PC-3 (cell line): ENCODE results near the gene ACOXL. TPM values are rescaled to one million over a fixed set of nuclear protein-coding genes. Genes with fewer than 3 reads are reported as not detected.

Experiments
- ATAC-seq: fragments of 200-7000 bp; cut with Tn5 transposase; 2 replicates; pipeline ENCODE4 v1.9.1; 2020; ENCODE audit warnings: mild to moderate bottlenecking, moderate library complexity
- BruUV-seq: library from RNA; stranded (reverse); fragments of 400-500 nt; replicated peaks from 2 replicates; lab custom pipeline; 2021; lab: Mats Ljungman, UMichigan
- CTCF ChIA-PET: fragments of 300-600 bp; sonication (Branson Sonifier 250); formaldehyde crosslinking; loops from one replicate; lab custom pipeline; 2022; ENCODE audit warnings: antibody characterized with exemption; lab: Charles Lee
- POLR2A ChIA-PET: fragments of 300-600 bp; sonication (Branson Sonifier 250); formaldehyde crosslinking; loops from one replicate; lab custom pipeline; 2022; ENCODE audit warnings: antibody characterized with exemption; ENCODE audit not compliant: unreplicated experiment; lab: Charles Lee
- DNase-seq: peaks from one replicate; pipeline ENCODE4 v3.0.0-alpha.2; 2015
- H2AFZ ChIP-seq: fragments of 300-600 bp; sonication (generic); 2 replicates; pipeline ENCODE4 v1.6.0; 2016; ENCODE audit warnings: antibody characterized with exemption, low read length
- H3F3A ChIP-seq: fragments of 300-600 bp; sonication (generic); one replicate; pipeline ENCODE4 v1.6.0; 2017; ENCODE audit warnings: antibody characterized with exemption, low read length, control low read depth, mild to moderate bottlenecking; ENCODE audit not compliant: unreplicated experiment
- H3K27ac ChIP-seq: fragments of 300-600 bp; sonication (generic); 2 replicates; pipeline ENCODE4 v1.5.1; 2016; ENCODE audit warnings: mild to moderate bottlenecking, low read length
- H3K27me3 ChIP-seq: fragments of 300-600 bp; sonication (generic); 2 replicates; pipeline ENCODE4 v1.6.1; 2016; ENCODE audit warnings: low read length, mixed read lengths
- H3K36me3 ChIP-seq: fragments of 300-600 bp; sonication (generic); 2 replicates; pipeline ENCODE4 v1.6.1; 2016; ENCODE audit warnings: low read depth, mixed run types, low read length, mixed read lengths
- H3K4me1 ChIP-seq: fragments of 300-600 bp; sonication (generic); 2 replicates; pipeline ENCODE4 v1.5.1; 2016; ENCODE audit warnings: low read length; ENCODE audit not compliant: insufficient read depth
- H3K4me2 ChIP-seq: fragments of 300-600 bp; sonication (generic); 2 replicates; pipeline ENCODE4 v1.6.0; 2016; ENCODE audit warnings: low read length
- H3K4me3 ChIP-seq: fragments of 300-600 bp; sonication (generic); 2 replicates; pipeline ENCODE4 v1.5.1; 2016; ENCODE audit warnings: mild to moderate bottlenecking, low read length, mixed read lengths
- H3K79me2 ChIP-seq: fragments of 300-600 bp; sonication (generic); 2 replicates; pipeline ENCODE4 v1.6.1; 2017; ENCODE audit warnings: low read length, mixed read lengths
- H3K9ac ChIP-seq: fragments of 300-600 bp; sonication (generic); 2 replicates; pipeline ENCODE4 v1.6.0; 2016; ENCODE audit warnings: mild to moderate bottlenecking, low read length
- H3K9me2 ChIP-seq: fragments of 300-600 bp; sonication (generic); replicated peaks from 2 replicates; pipeline ENCODE4 v1.6.1; 2016; ENCODE audit warnings: mixed run types, low read length, mixed read lengths
- H3K9me3 ChIP-seq: fragments of 300-600 bp; sonication (generic); 2 replicates; pipeline ENCODE4 v1.6.1; 2016; ENCODE audit warnings: low read length, mixed read lengths
- H4K20me1 ChIP-seq: fragments of 300-600 bp; sonication (generic); 2 replicates; pipeline ENCODE4 v1.6.1; 2016; ENCODE audit warnings: low read length, mixed read lengths
- EZH2 ChIP-seq: fragments of 300-600 bp; sonication (generic); IDR thresholded peaks from one replicate; pipeline ENCODE4 v1.6.1; 2017; ENCODE audit warnings: antibody characterized with exemption, mild to moderate bottlenecking, low read length; ENCODE audit not compliant: unreplicated experiment
- EZH2phosphoT487 ChIP-seq: fragments of 300-600 bp; sonication (generic); IDR thresholded peaks from 2 replicates; pipeline ENCODE4 v1.6.1; 2018; ENCODE audit warnings: mild to moderate bottlenecking, antibody characterized with exemption, low read length, borderline replicate concordance
- intact Hi-C: fragments of 100-400 bp; cut with micrococcal nuclease; formaldehyde crosslinking; loops from 2 replicates; pipeline ENCODE4 v1.9.0; 2023
- total RNA-seq: library from RNA; depleted of rRNA; stranded (reverse); fragments of >200 nt; gene quantifications from 2 replicates; pipeline ENCODE4 v1.2.3, GENCODE V29; 2014
- TF ChIP-seq, protein P1 (sequence below): fragments of 300-600 bp; sonication (generic); conservative IDR thresholded peaks from 2 replicates; pipeline ENCODE4 v1.5.1; 2017; ENCODE audit warnings: antibody characterized with exemption, low read depth, mild to moderate bottlenecking, low read length

The ACOXL gene
- total RNA-seq, 1 experiment from 2014 or later: 16.3 TPM

DNA sequence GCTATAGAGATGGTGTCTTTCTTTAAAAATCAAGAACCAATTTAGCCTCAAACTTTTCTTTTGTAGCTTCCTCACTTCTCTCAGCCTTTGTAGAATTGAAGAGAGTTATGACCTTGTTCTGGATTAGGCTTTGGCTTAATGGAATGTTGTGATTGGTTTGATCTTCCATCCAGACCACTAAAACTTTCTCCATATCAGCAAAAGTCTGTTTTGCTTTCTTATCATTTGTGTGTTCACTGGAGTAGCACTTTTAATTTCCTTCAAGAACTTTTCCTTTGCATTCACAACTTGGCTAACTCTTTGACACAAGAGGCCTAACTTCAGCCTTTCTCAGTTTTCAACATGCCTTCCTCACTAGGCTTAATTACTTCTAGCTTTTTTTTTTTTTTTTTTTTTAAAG, 193.1 kb downstream of the ACOXL start:
- H3K36me3 ChIP-seq: peaks cover 23% of the 10 kb centered on the region
- H2AFZ ChIP-seq: no peak overlapping the region
- intact Hi-C loops: no loop called here
- DNase-seq (no peak), ATAC-seq (no peak)
- H3K4me1 ChIP-seq: peaks cover 6% of the 10 kb centered on the region; the same call in 1 of the 2 replicates
- BruUV-seq: no TSS peak
- no peaks in the 10 kb centered on the region for H3K79me2 ChIP-seq
- no peaks in the 10 kb centered on the region for H3F3A ChIP-seq
- CTCF ChIA-PET: interaction anchor here (0.6 kb wide), 1 partner anchor 20 kb away, joined by 4 read pairs; no protein-coding TSS in a partner anchor
- H3K4me2 ChIP-seq: no peak overlapping the region
- TF ChIP-seq EZH2phosphoT487: no peak
- TF ChIP-seq EZH2: no peak
- TF ChIP-seq, protein P1, sequence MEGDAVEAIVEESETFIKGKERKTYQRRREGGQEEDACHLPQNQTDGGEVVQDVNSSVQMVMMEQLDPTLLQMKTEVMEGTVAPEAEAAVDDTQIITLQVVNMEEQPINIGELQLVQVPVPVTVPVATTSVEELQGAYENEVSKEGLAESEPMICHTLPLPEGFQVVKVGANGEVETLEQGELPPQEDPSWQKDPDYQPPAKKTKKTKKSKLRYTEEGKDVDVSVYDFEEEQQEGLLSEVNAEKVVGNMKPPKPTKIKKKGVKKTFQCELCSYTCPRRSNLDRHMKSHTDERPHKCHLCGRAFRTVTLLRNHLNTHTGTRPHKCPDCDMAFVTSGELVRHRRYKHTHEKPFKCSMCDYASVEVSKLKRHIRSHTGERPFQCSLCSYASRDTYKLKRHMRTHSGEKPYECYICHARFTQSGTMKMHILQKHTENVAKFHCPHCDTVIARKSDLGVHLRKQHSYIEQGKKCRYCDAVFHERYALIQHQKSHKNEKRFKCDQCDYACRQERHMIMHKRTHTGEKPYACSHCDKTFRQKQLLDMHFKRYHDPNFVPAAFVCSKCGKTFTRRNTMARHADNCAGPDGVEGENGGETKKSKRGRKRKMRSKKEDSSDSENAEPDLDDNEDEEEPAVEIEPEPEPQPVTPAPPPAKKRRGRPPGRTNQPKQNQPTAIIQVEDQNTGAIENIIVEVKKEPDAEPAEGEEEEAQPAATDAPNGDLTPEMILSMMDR: no peak
- H3K9me2 ChIP-seq: no peaks in the 10 kb centered on the region
- H3K4me3 ChIP-seq: no peak overlapping the region
- no peaks in the 10 kb centered on the region for H3K27me3 ChIP-seq
- no peak overlapping the region for H3K27ac ChIP-seq
- H4K20me1 ChIP-seq: no peaks in the 10 kb centered on the region
- H3K9ac ChIP-seq: no peak overlapping the region
- POLR2A ChIA-PET: no interaction called here
- H3K9me3 ChIP-seq: peaks cover 5% of the 10 kb centered on the region

- peaks cover 6% of the 10 kb centered on the region; the same call in 1 of the 2 replicates for H3K4me1 ChIP-seq
- peaks cover 23% of the 10 kb centered on the region for H3K36me3 ChIP-seq
- no peaks in the 10 kb centered on the region for H3K79me2 ChIP-seq
- no peak overlapping the region for H2AFZ ChIP-seq
- H3K4me2 ChIP-seq: no peak overlapping the region
- no peak overlapping the region for H3K4me3 ChIP-seq
- intact Hi-C loops: no loop called here
- peaks cover 5% of the 10 kb centered on the region for H3K9me3 ChIP-seq
- DNase-seq (no peak), ATAC-seq (no peak)
- H3K27me3 ChIP-seq: no peaks in the 10 kb centered on the region
- no TSS peak for BruUV-seq
- ChIA-PET POLR2A (no interaction called here), CTCF (no interaction called here)
- H3K27ac ChIP-seq: no peak overlapping the region
- no peaks in the 10 kb centered on the region for H4K20me1 ChIP-seq
- no peaks in the 10 kb centered on the region for H3F3A ChIP-seq
- no peaks in the 10 kb centered on the region for H3K9me2 ChIP-seq
- TF ChIP-seq EZH2phosphoT487 (no peak), EZH2 (no peak)
- TF ChIP-seq, protein P1: no peak
- no peak overlapping the region for H3K9ac ChIP-seq
Measured at GRCh38 chr2:110927526-110927925, 195.2 kb downstream of the ACOXL start.

DNA sequence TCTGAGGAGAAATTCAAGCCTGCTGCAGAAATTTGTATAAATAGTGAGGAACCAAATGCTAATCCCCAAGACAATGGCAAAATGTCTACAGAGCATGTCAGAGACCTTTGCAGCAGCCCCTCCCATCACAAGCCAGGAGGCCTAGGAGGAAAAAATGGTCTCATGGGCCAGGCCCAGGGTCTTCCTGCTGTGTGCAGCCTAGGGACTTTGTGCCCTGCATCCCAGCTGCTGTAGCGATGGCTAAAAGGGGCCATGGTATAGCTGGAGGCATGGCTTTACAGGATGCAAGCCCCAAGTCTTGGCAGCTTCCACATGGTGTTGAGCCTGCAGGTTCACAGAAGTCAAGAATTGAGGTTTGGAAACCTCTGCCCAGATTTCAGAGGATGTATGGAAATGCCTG, 197.2 kb downstream of the ACOXL start:
- POLR2A ChIA-PET: no interaction called here
- H3K4me1 ChIP-seq: no peaks in the 10 kb centered on the region
- no peak overlapping the region for H3K4me2 ChIP-seq
- no peaks in the 10 kb centered on the region for H4K20me1 ChIP-seq
- H3F3A ChIP-seq: no peaks in the 10 kb centered on the region
- no peak overlapping the region for H3K27ac ChIP-seq
- H3K36me3 ChIP-seq: peaks cover 20% of the 10 kb centered on the region
- BruUV-seq: no TSS peak
- TF ChIP-seq, protein P1: no peak
- no peak for TF ChIP-seq EZH2
- TF ChIP-seq EZH2phosphoT487: no peak
- ATAC-seq (no peak), DNase-seq (no peak)
- no peak overlapping the region for H3K4me3 ChIP-seq
- no peaks in the 10 kb centered on the region for H3K79me2 ChIP-seq
- no peaks in the 10 kb centered on the region for H3K9me2 ChIP-seq
- H2AFZ ChIP-seq: no peak overlapping the region
- intact Hi-C loops: no loop called here
- H3K9ac ChIP-seq: no peak overlapping the region
- CTCF ChIA-PET: no interaction called here
- no peaks in the 10 kb centered on the region for H3K27me3 ChIP-seq
- peaks cover 5% of the 10 kb centered on the region for H3K9me3 ChIP-seq
